ENCODE results near the gene SNRPA1.
A peak's percentile ranks its signal among the peaks of the same experiment; 100 is the strongest.
"Not testable (repeated sequence)": the region's sequence is repeated elsewhere in the genome, so short reads cannot be mapped to it uniquely, and the experiment has no call there.

SNRPA1 gene

DNA sequence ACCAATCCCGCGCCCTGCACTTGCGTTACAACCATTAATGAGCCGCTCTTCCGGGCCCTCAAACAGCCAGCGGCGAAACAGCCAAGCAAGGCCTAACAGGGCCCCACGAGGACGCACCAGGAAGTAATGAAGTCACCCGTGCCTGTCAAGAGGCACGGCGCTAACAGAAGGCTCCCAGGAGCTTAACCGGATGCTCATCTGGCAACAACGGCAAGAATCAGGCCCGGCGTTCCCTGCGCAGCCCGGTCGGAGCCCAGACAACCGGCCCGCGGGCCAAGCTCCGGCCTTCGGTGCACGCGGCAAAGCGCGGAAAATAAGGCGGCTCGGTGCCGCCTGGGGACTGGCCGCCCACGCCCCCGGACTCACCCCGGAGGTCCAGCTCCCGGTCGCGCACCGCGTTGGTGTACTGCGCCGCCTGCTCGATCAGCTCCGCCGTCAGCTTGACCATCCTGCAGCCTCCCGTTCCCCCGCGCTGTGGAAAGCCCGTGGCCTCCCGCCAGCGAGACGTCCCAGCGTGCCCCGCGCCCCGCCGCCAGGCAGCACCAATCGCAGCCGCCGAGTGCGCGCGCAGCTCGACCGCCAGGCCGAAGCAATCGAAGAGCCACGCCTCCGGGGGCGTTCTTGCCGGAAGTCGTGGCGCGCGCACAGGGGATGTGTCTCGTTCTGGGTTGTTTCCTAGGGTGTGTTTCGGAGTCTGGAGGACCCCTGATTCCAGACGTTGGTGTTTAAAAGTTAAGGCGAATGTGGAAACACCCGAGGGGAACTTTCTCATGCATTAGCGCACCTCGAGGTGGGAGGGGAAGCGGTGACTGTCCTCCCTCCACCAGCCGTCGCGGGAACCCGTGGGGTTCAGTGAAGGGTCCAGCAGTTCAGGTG lies at the start of gene SNRPA1:
TSS of gene SNRPA1 (minus strand) at position 518 of the 876 bp plus-strand sequence. CDS start at position 448, 70 bp downstream.
- peak; percentile 95 for DNase-seq (ENCODE audit: low read depth)

DNA sequence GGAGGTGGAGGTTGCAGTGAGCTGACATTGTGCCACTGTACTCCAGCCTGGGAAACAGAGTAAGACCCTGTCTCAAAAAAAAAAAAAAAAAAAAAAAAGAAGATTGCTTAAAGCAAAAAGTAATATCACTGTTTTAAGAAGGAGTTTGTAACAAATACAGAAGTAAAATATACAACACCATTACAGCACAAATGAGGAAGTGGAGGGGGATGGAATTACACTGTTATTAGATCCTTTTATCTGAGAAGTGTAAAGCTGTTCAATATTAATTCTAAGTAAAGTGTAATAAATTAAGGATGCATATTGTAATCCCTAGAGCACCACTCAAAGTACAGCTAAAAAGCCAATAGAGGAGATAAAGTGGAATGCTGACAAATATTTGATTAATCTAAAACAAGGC lies 47.0 kb upstream of the SNRPA1 start:
- no peak for DNase-seq (ENCODE audit: low read depth)

DNA sequence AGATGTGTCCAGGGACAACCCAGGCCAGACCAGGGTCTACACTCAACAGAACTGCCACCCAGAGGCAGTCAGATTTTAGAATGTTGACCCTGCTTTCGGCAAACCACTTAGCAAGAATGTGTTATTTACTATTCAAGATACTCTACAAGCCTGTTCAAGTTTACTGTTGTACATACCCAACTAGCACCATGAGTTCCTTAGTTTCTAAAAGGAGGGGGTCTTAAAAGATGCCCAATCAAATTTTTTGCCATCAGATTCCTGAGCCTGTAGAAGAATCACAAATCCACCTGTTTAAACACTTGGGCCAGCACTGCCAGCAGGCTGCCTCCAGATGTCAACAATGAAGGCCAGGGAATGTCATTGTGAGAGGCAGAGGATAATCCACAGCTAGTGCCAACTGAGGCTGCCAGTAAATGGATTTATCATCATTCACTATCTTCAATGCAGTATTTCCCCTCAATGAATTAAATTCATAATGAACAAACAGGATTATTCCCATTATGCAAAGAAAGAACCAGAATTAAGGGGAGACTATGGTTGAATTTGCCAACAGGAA lies 43.5 kb upstream of the SNRPA1 start:
- no peak for DNase-seq (ENCODE audit: low read depth)

DNA sequence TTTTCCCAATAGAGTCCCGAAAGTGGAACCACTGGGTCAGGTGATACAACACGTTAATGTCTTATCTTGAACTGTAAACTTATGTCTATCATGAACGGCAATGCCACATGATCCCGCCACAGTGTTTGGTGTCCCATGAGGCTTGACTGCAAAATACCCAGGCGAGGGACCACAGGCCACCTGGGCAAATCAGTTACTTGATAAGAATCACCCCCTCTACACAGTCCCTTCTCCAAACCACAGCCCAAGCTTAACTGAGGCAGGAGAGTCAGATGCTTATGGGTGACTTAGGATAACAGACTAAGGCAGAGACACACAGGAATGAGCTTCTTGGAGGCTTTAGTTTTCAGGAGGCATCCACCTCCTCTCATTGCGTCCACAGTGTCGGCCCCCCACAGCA lies 42.9 kb upstream of the SNRPA1 start:
- no peak for DNase-seq (ENCODE audit: low read depth)

DNA sequence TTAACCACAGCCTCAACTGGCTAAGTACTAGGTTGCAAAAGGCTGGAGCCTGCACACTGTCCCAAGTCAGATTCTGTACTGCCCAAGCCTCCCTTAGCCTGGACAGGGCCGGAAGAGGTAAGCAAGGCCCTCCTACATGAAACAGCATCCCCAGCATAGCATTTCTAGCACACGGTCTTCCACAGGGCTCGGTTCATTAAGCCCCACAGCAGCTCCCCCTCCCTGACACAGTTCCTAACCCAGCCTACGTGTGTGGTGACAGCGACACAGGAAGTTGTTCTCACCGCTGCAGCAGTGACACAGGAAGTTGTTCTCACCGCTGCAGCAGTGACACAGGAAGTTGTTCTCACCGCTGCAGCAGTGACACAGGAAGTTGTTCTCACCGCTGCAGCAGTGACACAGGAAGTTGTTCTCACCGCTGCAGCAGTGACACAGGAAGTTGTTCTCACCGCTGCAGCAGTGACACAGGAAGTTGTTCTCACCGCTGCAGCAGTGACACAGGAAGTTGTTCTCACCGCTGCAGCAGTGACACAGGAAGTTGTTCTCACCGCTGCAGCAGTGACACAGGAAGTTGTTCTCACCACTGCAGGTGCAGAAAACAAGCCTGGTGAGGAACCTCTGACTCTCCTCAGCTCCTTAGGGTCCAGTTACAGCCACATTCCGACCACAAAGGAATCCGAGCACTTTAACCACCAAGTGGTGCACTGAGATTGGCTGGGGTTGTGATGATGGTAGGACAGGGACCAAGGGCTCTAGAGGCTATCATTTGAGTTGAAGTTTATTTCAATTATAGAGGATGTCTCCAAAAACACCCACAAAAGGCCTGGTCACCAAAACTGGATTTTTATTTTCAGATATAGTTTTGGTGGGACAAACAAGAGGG lies 39.1 kb upstream of the SNRPA1 start:
- DNase-seq (ENCODE audit: low read depth), result not testable (repeated sequence)

DNA sequence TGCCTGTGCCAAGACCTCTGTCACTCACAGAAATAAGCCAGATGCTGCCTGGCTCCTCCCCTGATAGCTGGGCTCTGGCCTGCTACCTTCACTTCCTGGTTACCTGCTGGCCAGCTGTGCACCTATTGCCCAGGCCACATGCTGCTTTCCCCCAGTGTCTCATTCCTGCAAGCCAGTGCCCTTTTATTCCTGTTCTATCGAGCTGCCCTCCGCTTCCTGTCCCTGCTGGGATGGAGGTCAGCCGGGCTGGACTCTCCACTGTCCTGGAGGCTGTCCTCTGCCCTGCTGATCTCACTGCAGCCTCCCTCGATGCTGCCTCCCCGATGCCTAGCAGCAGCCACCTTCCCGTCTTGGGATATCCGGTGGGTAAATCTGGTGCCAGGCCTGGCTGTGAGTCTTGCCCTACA lies 37.0 kb upstream of the SNRPA1 start:
- no peak for DNase-seq (ENCODE audit: low read depth)

DNA sequence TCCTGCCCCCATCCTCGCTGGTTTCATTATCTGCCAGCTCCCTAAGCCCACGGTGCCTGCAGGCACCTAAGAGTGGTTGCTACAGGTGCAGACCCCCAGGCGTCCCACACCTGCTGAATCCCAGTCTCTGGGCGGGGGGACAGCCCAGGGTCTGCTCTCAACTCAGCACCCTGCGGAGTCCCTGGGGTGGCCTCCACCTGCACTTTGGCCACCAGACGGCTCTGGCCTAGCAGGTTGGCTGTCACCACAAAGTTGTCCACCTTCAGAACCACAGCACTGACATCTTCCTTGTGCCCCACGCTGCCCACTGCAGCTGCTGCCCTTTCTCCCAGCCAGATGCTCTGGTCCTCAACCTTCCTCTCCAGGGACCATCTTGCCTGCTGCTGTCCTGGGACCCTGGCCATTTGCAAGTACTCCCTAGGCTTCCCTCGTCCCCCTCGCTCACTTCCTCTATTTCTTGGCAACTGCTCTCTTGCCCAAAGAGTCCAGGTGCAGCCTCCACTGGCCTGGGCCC lies 34.9 kb upstream of the SNRPA1 start:
- no peak for DNase-seq (ENCODE audit: low read depth)

DNA sequence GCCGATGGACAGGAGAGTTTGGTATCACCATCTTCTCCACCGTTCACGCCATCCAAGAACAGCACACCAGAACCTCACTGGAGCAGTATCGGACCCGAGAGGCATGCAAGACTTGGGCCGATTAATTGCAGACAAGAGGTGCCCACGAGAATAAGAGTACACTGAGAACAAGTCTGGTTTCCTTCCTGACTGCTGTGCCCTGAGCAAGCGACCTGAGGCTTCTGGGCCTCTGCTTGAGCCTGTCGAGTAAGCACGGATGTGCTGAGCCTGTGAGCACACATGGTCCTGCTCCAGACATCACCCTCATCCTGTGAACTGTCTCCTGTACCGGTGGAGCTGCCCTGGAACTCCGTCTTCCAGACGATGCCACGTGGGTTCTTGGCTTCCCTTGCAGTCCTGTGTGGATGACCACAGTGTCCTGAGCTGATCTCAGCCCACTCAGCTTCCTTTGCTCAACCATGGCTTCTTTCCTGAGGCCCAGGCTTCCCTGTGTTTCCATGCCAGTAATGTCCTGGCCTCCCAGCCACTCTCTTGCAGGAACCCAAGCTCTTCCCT lies 34.3 kb upstream of the SNRPA1 start:
- no peak for DNase-seq (ENCODE audit: low read depth)

DNA sequence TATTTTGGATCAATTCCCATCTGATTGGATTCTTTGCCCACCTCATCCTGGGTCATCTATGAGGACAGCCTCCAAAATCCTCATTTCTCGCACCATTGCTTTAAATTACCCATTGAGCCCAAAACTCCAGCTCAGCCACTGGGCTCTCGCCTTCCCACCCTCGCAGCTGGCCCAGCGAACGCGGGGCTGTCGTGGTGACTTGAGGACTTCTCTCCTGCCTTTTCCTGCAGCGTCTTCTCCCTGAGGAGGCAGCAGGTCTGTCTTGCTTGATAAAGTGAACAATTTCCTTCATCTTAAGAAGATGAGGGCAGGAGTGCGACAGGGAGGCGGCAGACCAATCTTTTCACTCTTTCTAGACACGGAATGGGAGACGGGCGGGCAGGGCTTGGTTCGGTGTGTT lies 33.0 kb upstream of the SNRPA1 start:
- DNase-seq (ENCODE audit: low read depth), result no peak

DNA sequence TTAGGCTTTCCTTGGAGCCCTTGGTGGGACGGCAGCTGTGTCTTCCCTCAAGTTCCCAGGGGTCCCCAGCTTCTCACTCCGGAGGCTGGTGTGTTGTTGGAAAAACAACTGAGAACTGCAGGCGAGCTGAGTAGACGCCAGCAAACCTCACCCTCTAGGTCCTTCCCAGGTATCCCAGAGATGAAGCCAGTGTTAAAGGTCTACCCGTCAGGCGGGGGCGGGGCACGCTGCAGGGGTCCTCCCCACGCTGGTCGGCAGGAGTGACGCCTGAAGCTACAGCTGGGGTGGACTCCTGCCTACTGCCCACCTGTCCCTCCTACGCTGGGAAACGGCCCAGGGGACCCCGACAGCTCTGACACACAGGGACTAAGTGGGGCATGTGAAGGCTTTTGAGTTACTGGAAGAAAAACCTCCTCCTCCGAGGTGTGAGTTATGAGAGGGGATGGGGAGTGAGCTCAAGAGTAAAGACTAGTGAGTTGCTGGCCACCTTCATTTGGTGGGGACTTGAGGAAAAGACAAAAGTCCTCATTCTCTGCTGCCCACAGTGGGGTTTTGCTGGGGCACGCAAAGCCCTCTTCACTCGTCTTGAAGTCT lies 32.2 kb upstream of the SNRPA1 start:
- DNase-seq (ENCODE audit: low read depth), result no peak

DNA sequence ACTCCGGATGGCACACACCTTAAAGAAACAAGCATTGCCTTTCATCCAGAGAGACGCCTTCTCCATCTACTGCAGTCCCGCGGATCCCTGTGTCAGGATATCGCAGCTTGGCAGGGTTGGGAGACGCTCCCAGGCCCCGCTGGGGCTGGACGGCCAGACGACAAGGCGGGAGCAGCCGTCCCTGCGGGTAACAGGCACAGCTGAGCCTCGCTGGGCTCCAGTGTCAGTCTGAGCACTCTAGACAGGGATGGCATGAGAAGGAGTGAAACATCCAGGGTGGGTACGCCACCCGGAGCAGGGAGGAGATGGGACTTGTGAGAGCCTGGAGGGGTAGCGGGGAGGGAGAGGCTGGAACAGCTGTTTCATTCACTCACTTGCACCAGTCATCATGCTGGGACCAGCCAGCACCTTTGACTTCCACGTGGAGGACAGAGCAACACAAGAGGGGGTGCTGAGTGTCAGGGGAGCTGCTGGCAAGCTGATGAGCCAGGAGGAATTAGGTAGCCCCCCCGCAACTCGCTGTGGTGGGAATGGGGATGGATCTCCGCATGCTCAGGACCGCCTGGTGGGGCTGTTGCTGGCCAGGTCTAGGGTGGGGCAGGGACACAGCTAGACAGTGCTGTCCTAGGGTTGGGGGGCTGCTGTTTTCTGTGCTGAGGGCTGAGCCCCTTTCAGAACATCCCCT lies 31.6 kb upstream of the SNRPA1 start:
- DNase-seq (ENCODE audit: low read depth), result no peak

DNA sequence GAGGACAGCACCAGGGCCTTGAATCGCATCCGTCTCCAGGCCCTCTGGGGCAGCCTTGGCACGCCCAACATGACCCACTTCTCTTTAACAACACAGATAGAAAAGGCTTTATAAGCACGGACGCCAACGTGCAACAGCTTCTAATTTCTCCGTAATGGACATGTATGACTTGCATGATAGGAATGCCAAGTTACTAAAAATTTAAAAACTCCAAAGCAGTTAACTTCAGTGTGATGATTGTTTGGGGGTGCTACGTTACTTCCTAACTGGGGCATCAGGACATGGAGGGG lies 30.9 kb upstream of the SNRPA1 start:
- no peak for DNase-seq (ENCODE audit: low read depth)

DNA sequence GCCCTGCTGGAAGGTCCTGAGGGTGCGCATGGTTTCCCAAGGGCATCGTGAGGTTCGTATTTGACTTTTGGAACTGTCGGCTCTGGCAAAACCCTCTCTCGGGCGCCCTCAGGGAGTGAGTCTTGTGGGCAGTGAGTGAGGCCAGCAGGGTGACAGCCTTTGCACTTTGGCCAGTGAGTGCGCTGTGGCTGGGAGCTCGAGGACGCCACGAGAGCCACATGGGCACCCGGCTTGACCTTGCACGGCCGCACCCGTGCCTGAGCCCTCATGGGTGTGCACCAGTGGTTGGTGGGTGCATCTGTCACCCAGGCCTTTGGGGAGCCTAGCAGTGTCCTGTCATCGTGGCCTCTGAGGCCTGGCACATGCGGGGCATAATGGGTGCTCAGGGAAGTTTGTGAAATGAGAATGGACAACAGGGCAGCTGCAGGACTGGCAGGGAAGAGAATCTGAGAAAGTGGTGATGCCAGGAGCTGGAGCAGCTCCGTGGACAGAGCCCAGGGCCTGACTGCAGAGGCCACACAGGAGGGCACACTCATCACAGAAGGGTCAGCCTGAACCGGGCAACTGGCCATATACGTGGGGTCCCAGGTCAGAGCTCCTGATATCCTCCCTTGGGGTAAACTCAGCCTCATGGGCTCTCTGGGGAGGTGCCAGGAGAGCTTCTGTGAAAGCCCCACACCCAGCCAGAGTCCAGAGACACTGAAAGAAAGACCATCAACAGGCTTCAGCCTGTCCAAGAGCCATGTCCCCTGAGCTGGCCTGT lies 30.4 kb upstream of the SNRPA1 start:
- DNase-seq (ENCODE audit: low read depth), result no peak

DNA sequence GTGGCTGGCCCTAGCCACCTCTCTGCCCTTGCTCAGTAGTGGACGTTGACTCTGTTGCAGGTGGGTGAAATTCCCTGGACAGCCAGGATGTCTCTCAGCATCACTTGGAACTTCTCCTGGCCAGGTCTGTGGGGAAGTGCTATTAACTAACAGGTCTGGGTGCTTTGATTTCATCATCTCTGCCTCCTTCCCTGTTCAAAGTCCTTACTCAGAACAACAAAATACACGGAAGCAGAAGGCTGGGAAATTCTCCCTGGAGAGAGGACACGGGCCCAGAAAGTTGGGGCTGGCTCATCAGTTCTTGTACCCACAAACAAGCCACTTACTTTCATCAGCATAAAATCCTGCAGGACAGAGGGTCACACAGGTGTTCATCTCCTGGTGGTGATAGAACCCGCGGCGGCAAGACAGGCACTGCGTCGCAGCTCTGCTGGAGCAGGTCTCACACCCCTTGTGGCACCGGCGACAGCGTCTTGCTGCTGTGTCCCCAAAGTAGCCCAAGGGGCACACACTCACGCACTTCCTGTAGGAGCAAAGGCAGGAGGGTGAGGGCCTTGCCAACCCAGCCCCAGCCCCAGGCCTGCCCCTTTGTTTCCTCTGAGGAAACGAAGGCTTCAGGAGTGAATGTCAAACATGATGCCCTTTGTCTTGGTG lies 29.6 kb upstream of the SNRPA1 start:
- no peak for DNase-seq (ENCODE audit: low read depth)

DNA sequence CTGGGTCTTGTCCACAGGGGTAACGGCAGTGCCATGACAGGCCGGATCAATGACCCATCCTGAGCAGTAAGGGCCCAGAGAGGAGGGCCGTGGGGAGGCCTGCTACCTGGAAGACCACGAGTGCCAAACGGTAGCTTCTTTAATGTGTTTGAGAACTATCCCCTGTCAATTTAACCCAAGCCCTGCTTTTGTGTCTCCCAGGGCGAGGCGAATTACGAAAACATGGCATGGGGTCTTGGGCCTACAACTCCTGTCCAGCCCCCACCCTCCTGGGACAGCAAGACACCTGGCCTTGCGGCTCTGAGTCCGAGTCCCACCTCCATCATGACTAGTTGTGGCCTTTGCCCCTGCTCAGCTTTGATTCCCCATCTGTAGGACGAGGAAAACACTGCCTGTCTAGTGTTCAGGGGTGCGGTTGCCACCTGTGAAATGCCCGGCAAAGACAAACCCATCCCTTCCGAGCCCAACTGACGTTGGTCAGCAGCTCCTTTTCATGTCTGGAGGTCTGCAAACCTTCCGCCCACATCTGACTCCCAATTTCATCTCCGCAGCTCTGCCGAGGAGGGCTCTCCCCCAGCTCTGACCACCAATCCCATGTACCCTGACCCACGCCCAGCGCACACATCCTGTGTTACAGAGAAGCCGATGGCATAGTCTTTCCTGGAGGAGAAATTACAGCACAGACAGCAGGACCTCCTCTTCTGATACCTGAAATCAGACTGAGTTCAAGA lies 28.9 kb upstream of the SNRPA1 start:
- DNase-seq (ENCODE audit: low read depth), result no peak

DNA sequence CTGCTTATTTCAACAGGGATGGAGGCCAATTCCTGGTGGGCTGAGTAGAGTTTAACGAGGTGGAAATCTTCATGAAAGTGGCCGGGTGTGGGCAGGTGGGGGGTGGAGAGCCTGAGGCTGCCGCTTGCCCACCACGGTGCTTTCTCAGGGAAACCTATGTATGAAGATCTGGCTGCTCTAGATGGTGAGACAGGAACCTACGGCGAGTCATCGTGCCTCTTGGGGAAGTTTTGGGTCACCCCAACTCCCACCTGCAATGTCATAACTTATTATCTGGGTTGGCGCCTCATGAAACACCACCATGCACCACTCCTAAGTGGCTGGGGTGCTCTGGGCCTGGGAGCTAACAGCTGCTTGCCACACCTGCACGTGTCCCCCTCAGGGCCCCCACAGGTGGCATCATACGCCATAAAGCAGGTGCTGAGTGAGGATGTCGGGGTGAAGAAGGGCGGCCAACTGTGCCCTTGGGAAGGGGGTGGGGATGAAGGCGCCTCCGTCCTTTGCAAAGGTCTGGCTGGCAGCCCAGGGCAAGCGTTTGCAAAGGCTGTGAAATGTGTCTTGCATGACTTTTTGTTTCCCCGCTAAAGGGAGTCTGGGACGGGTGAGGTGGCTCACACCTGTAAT lies 27.9 kb upstream of the SNRPA1 start:
- DNase-seq (ENCODE audit: low read depth), result no peak

DNA sequence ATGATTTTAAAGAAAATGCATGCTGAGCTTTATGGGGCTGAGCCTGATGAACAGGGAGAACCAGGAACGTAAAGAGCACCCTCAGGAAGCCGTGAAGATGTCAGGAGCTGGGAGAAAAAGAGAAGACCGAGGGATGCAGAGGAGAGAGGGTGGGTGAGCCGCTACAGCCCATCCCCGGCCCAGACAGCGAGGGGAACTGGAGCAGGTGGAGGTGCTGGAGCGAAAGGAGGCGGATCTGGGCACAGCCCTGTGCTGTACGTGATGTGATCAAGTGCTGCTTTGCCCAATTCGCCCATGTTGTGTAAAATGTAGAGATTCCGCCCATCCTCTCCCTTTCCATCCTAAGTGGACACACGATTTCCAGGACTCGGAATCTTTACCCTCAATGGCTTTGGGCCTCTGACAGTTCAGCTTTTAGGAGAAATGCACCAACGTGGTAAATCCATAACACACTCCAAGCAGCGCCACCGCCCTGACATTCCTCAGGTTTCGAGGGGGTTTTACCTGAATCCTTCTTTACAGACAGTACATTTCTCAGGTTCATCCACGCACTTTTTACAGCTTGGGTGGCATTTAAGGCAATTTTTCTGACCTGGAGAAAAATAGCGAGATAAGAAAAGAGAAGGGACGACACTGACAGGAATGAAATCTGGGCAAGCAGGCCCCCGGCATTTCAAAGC lies 27.1 kb upstream of the SNRPA1 start:
- DNase-seq (ENCODE audit: low read depth), result no peak

DNA sequence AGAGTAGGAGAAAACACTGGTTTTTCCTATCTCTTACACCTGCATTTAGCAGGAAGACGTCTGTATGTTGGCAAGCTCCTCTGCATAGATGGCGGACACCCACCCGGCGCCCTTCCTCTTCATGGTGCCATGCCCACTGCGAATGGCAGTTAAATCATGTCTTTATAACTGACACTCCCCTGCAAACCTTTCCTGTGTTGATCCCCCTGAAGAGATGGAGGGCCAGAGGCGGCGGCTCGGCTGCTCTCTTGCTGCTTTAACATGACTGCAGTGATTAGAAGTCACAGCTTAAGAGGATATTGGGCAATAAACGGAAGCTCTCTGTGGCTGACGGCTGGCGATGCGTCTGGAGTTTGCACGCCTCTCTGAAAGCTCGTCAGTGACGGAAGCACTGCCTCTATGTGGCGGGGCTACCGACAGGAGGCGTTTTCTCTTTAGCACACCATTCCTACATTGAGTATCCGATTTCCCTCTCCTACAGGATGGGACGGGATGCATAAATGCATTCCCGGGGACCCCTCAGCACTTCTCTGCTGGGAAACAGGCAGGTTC lies 25.5 kb upstream of the SNRPA1 start:
- DNase-seq (ENCODE audit: low read depth), result peak; percentile 51

All from ELR (cell line).